Measurements from ENCODE around the gene VPS11.

VPS11 gene

DNA sequence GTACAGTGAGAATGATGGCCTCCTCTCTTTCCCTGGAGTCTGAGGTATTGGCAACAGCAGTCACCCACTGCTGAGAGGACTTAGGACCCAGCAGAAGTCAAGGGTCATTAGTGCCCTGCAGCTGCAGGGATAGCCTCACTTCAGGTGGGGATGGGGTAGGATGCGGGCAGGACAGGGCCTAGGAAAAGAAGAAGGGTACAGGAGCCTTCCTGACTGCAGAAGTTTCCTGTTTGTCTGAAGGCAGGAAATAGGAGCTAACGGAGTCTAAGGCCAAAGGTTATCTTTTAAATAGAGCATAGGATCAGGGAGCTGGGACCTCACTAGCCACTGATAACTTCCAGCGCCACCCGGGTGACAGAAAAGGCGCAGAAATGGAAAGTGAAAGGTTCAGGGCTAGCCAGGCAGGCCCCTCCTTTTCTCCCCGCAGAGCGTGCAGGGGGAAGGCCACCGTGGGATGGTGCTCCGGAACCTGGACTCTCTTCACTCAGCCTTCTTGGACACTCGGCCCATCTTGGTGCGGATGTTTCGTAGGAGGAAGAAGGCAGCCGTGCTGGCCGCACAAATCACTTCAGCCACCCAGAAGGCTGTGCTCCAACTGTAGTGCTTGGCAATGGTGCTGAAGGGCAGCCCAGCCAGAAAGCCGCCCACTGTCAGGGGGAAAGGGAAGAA lies 43.1 kb upstream of the VPS11 start:
- H3K4me3 ChIP-seq (replicated peaks; ENCODE audit: low read depth, low read length): no peak overlapping the region
- no peak for DNase-seq (ENCODE audit: extremely low read depth, low read depth)
- TF ChIP-seq, protein P1, sequence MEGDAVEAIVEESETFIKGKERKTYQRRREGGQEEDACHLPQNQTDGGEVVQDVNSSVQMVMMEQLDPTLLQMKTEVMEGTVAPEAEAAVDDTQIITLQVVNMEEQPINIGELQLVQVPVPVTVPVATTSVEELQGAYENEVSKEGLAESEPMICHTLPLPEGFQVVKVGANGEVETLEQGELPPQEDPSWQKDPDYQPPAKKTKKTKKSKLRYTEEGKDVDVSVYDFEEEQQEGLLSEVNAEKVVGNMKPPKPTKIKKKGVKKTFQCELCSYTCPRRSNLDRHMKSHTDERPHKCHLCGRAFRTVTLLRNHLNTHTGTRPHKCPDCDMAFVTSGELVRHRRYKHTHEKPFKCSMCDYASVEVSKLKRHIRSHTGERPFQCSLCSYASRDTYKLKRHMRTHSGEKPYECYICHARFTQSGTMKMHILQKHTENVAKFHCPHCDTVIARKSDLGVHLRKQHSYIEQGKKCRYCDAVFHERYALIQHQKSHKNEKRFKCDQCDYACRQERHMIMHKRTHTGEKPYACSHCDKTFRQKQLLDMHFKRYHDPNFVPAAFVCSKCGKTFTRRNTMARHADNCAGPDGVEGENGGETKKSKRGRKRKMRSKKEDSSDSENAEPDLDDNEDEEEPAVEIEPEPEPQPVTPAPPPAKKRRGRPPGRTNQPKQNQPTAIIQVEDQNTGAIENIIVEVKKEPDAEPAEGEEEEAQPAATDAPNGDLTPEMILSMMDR (IDR thresholded peaks at IDR 0.05; ENCODE audit: low read depth, low read length, missing control alignments): no peak

DNA sequence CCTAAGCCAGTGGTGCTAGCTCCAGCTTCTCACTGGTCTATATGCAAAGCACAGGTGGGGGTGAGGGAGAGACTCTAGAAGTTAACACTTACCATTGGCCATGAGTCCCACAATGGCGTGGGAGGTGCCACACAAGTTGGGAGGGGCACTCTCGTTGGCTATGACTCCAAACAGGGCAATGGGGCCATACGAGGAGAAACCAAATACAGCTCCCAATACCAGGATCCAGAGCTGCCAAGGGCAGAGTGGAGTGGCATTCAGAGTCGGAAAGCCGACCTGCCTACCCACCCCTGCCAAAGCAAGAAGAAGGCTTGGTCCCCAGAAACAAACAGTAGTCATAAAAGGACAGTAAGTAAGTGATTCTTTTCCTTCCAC lies 42.5 kb upstream of the VPS11 start:
- TF ChIP-seq, protein P1 (IDR thresholded peaks at IDR 0.05; ENCODE audit: low read depth, low read length, missing control alignments): no peak
- no peak overlapping the region for H3K4me3 ChIP-seq (replicated peaks; ENCODE audit: low read depth, low read length)
- no peak for DNase-seq (ENCODE audit: extremely low read depth, low read depth)

DNA sequence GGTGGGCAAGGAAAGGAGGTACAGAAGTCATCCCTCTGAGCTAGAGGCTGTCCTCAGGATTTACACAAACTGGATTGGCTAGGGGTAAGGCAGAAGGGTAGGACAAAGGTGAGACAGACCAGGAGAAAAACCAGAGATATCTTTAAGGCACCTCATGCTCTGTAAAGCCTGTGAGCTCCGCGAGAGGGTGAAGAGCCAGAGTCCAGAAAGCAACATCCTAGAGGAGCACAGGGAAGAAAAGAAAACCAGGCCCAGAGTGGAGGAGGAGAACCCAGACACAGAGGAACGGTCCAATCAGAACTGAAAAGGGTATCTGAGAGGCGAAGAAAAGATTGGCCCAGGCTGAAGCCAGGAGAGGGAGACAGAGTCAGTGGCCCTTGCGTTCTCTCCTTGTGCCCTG lies 42.1 kb upstream of the VPS11 start:
- DNase-seq (ENCODE audit: extremely low read depth, low read depth): no peak
- TF ChIP-seq, protein P1 (IDR thresholded peaks at IDR 0.05; ENCODE audit: low read depth, low read length, missing control alignments): no peak
- H3K4me3 ChIP-seq (replicated peaks; ENCODE audit: low read depth, low read length): no peak overlapping the region

DNA sequence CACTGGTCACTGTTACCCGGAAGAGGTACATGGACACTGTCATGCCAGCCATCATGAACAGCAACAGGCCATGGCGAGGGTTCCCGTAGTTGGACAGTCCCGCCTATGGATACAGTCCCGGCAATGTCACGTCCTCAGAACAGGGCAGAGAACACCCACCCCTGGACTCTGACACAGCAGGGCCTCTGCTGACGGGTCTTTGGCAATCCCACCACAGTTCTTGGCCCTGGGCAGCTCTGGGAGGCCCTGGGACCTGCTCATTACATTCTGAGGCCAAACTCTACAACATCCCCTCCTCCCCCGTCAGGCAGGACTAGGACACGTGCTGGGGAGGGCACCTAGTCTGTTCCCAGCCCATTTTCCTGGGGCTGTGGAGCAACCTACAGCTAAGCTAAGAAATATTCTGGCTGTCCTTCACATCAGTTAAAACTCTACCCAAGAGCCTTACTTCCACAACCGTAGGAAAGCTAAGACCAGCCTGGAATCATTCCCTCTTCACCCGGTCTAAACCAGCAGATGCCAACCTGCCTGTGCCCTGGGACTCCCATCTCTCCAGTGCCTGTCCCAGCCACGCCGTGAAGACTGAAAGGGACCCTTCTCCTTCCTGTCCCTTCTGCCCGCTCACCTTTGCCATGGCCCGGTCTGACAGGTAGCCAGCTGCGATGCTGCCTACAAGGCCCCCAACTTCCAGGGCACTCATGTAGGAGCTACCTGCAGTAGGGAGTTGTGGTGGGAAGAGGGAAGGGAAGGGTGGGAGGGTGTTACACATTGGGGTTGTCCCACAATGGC lies 41.4 kb upstream of the VPS11 start:
- H3K4me3 ChIP-seq (replicated peaks; ENCODE audit: low read depth, low read length): no peak overlapping the region
- DNase-seq (ENCODE audit: extremely low read depth, low read depth): no peak
- TF ChIP-seq, protein P1 (IDR thresholded peaks at IDR 0.05; ENCODE audit: low read depth, low read length, missing control alignments): no peak

DNA sequence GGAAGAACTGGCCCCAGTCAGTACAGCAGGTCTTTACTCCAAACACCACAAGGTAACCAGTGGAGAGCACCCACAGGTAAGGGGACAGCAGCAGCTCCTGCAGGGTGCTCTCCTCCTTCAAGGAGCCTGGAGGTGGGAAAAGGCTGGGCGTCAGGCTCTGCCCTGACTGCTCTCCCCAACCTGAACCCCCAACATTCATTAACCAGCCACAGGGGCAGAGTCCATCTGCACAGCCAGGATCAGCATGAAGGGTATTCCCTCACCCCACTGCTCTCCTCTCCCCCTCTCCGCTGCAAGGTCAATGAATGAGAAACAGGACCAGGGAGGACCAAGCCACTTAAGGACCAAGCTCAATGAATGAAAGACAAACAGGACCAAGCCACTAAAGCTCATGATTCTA lies 40.6 kb upstream of the VPS11 start:
- no peak for DNase-seq (ENCODE audit: extremely low read depth, low read depth)
- TF ChIP-seq, protein P1 (IDR thresholded peaks at IDR 0.05; ENCODE audit: low read depth, low read length, missing control alignments): no peak
- no peak overlapping the region for H3K4me3 ChIP-seq (replicated peaks; ENCODE audit: low read depth, low read length)

DNA sequence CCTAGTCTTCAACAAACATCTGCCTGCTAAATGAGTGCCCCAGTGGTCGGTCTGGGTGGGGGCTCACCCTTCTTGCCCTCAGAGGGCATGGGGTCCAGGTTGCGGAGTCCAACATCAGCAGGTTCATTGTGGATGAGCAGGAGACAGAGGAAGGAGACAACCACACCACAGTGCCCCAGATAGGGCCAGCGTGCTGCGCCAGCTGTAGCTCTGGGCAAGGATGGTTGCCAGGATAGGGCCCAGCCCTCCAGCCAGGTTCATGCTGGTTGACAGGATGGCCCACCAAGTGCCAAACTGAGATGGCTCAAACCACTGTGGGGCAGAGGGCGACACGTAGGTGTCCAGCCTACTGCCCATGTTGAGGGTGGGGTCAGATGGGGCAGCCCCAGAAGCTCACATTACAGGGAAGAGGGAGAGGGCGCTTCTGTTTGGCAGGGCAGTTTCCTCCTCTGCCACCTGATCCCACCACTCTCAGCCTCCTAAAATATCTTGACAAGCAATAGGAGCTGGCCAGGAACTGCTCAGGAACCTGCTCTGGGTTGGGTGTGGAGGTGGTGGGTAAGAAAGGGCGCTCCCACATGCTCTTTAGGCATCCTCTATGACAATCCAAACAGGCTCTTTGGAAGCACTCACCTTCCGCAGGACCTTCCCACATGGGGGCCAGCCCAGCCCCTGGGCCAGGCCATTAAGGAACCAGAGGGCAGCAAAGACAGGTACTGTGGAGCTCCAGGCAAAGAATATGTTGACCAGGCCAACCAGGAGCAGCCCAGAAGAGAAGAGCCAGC lies 39.9 kb upstream of the VPS11 start:
- TF ChIP-seq, protein P1 (IDR thresholded peaks at IDR 0.05; ENCODE audit: low read depth, low read length, missing control alignments): no peak
- DNase-seq (ENCODE audit: extremely low read depth, low read depth): no peak
- H3K4me3 ChIP-seq (replicated peaks; ENCODE audit: low read depth, low read length): no peak overlapping the region

Measured in HFF-Myc (cell line).